Liver (tissue), 3 donors: Measurements from ENCODE around the gene BPGM.

ENCODE experiments used
- FOXA1 ChIP-seq: IDR thresholded peaks from 2 replicates; pipeline ENCODE4 v1.6.1; 2016; ENCODE audit warnings: antibody characterized with exemption
- GABPA ChIP-seq, 2 donors: IDR thresholded peaks in 1 of 2; conservative IDR thresholded peaks in 1 of 2; 2 replicates each; pipeline ENCODE4 v1.6.1; 2016; ENCODE audit warnings: antibody characterized with exemption in 2 of 2, mild to moderate bottlenecking in 1 of 2, moderate library complexity in 1 of 2
- JUND ChIP-seq, 2 donors: IDR thresholded peaks; 2 replicates each; pipeline ENCODE4 v1.6.1; 2016; ENCODE audit warnings: antibody characterized with exemption in 2 of 2
- NR2F2 ChIP-seq: IDR thresholded peaks from 2 replicates; pipeline ENCODE4 v1.6.1; 2016; ENCODE audit warnings: antibody characterized with exemption
- RAD21 ChIP-seq, 2 donors: IDR thresholded peaks; 2 replicates each; pipeline ENCODE4 v1.6.1; 2016; ENCODE audit warnings: antibody characterized with exemption in 2 of 2, mild to moderate bottlenecking in 2 of 2
- RXRA ChIP-seq, 2 donors: IDR thresholded peaks; 2 replicates each; pipeline ENCODE4 v1.6.1; 2017 to 2018; ENCODE audit warnings: antibody characterized with exemption in 2 of 2, mild to moderate bottlenecking in 1 of 2
- SP1 ChIP-seq: IDR thresholded peaks from 2 replicates; pipeline ENCODE4 v1.6.1; 2018; ENCODE audit warnings: antibody characterized with exemption, mild to moderate bottlenecking
- TAF1 ChIP-seq: conservative IDR thresholded peaks from 2 replicates; pipeline ENCODE4 v1.6.1; 2016; ENCODE audit warnings: antibody characterized with exemption, mild to moderate bottlenecking
- YY1 ChIP-seq: IDR thresholded peaks from 2 replicates; pipeline ENCODE4 v1.6.1; 2016; ENCODE audit warnings: antibody characterized with exemption, mild to moderate bottlenecking
- TF ChIP-seq, protein P1 (sequence below): fragments of 150-350 bp; IDR thresholded peaks from 2 replicates; pipeline ENCODE4 v1.5.1; 2017; ENCODE audit warnings: improper control_type of control experiment, low read depth, low read length; ENCODE audit not compliant: missing input control
- TF ChIP-seq, protein P2 (sequence below): IDR thresholded peaks from 2 replicates; pipeline ENCODE4 v1.6.1; 2016; ENCODE audit warnings: antibody characterized with exemption, mild to moderate bottlenecking
- TF ChIP-seq, protein P3 (sequence below): IDR thresholded peaks from 2 replicates; pipeline ENCODE4 v1.6.1; 2016; ENCODE audit warnings: antibody characterized with exemption
- TF ChIP-seq, protein P4 (sequence below): IDR thresholded peaks from 2 replicates; pipeline ENCODE4 v1.6.1; 2016; ENCODE audit warnings: antibody characterized with exemption
- donor health status: healthy.
- donor health status: healthy.

DNA sequence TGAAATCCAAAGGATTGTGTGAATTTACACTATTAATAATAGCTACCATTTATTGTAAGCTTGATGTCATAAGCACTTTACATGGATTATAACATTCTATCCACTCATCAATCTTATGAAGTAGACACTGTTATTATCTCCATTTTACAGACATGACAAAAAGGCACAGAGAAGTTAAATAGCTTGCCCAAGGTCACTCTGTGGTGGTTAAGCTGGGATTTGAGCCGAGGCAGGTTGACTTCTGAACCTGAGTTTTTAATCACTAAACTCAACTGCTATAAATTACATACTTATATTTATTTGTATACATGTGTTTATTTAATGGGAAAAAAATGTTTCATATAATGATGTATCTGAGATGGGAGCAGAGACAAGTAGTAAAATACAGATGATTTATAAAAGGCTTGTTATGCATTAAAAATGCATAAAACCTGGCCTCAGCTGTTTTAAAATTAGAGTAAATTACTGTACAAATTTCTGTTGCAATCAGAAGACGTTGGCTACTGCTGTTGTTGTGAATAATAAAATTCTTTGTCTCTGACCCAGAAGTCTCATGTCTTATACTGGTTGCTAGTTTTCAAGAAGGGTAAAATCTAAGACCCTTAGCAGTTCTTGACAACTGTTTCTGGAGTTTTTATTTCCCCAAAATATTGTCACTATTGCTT lies 71.7 kb downstream of the BPGM start:
- TF ChIP-seq GABPA (IDR thresholded peaks at IDR 0.05 in 1 of 2, conservative IDR thresholded peaks at IDR 0.05 in 1 of 2) = no peak
- TF ChIP-seq, protein P1, sequence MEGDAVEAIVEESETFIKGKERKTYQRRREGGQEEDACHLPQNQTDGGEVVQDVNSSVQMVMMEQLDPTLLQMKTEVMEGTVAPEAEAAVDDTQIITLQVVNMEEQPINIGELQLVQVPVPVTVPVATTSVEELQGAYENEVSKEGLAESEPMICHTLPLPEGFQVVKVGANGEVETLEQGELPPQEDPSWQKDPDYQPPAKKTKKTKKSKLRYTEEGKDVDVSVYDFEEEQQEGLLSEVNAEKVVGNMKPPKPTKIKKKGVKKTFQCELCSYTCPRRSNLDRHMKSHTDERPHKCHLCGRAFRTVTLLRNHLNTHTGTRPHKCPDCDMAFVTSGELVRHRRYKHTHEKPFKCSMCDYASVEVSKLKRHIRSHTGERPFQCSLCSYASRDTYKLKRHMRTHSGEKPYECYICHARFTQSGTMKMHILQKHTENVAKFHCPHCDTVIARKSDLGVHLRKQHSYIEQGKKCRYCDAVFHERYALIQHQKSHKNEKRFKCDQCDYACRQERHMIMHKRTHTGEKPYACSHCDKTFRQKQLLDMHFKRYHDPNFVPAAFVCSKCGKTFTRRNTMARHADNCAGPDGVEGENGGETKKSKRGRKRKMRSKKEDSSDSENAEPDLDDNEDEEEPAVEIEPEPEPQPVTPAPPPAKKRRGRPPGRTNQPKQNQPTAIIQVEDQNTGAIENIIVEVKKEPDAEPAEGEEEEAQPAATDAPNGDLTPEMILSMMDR = no peak
- TF ChIP-seq, protein P2, sequence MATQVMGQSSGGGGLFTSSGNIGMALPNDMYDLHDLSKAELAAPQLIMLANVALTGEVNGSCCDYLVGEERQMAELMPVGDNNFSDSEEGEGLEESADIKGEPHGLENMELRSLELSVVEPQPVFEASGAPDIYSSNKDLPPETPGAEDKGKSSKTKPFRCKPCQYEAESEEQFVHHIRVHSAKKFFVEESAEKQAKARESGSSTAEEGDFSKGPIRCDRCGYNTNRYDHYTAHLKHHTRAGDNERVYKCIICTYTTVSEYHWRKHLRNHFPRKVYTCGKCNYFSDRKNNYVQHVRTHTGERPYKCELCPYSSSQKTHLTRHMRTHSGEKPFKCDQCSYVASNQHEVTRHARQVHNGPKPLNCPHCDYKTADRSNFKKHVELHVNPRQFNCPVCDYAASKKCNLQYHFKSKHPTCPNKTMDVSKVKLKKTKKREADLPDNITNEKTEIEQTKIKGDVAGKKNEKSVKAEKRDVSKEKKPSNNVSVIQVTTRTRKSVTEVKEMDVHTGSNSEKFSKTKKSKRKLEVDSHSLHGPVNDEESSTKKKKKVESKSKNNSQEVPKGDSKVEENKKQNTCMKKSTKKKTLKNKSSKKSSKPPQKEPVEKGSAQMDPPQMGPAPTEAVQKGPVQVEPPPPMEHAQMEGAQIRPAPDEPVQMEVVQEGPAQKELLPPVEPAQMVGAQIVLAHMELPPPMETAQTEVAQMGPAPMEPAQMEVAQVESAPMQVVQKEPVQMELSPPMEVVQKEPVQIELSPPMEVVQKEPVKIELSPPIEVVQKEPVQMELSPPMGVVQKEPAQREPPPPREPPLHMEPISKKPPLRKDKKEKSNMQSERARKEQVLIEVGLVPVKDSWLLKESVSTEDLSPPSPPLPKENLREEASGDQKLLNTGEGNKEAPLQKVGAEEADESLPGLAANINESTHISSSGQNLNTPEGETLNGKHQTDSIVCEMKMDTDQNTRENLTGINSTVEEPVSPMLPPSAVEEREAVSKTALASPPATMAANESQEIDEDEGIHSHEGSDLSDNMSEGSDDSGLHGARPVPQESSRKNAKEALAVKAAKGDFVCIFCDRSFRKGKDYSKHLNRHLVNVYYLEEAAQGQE = no peak
- TF ChIP-seq NR2F2 = no peak
- TF ChIP-seq RAD21 (IDR thresholded peaks at IDR 0.05) = no peak
- TF ChIP-seq, protein P3, sequence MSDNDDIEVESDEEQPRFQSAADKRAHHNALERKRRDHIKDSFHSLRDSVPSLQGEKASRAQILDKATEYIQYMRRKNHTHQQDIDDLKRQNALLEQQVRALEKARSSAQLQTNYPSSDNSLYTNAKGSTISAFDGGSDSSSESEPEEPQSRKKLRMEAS = no peak
- no peak for TF ChIP-seq YY1
- TF ChIP-seq FOXA1 = no peak
- TF ChIP-seq TAF1 = no peak
- TF ChIP-seq, protein P4, sequence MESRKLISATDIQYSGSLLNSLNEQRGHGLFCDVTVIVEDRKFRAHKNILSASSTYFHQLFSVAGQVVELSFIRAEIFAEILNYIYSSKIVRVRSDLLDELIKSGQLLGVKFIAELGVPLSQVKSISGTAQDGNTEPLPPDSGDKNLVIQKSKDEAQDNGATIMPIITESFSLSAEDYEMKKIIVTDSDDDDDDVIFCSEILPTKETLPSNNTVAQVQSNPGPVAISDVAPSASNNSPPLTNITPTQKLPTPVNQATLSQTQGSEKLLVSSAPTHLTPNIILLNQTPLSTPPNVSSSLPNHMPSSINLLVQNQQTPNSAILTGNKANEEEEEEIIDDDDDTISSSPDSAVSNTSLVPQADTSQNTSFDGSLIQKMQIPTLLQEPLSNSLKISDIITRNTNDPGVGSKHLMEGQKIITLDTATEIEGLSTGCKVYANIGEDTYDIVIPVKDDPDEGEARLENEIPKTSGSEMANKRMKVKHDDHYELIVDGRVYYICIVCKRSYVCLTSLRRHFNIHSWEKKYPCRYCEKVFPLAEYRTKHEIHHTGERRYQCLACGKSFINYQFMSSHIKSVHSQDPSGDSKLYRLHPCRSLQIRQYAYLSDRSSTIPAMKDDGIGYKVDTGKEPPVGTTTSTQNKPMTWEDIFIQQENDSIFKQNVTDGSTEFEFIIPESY = no peak
- TF ChIP-seq JUND (IDR thresholded peaks at IDR 0.05) = no peak
- no peak for TF ChIP-seq SP1
- TF ChIP-seq RXRA (IDR thresholded peaks at IDR 0.05) = no peak
